K562 (cell line): ENCODE results near the gene KRT38.

Experiments used
- CEBPB ChIP-seq: fragments of 450-650 bp; IDR thresholded peaks from 2 replicates; pipeline ENCODE4 v1.6.1; 2016; ENCODE audit warnings: missing genetic modification characterization, missing compliant biosample characterization
- DNMT1 ChIP-seq: fragments of 450-650 bp; IDR thresholded peaks from 2 replicates; pipeline ENCODE4 v1.6.1; 2016; ENCODE audit warnings: antibody characterized with exemption, mild to moderate bottlenecking
- FOXM1 ChIP-seq, 2 experiments: fragments of 450-650 bp in 1 of 2; sonication (generic) in 1 of 2; formaldehyde crosslinking in 1 of 2; IDR thresholded peaks; 2 replicates each; pipeline versions ENCODE4 v1.6.1 to v1.9.0; 2017 to 2022; ENCODE audit warnings: low read depth in 2 of 2, mild to moderate bottlenecking in 2 of 2, missing genetic modification reagents in 1 of 2, moderate library complexity in 1 of 2
- ILK ChIP-seq: fragments of 450-650 bp; IDR thresholded peaks from 2 replicates; pipeline ENCODE4 v1.6.1; 2016; ENCODE audit warnings: missing genetic modification characterization, low read depth, mild to moderate bottlenecking, missing compliant biosample characterization, moderate library complexity, borderline replicate concordance
- MYNN ChIP-seq, 2 experiments: sonication (generic); formaldehyde crosslinking in 1 of 2; IDR thresholded peaks; 2 replicates each; pipeline versions ENCODE4 v1.5.0 to v1.6.1; 2016 to 2020; ENCODE audit warnings: antibody characterized with exemption in 1 of 2, missing genetic modification reagents in 1 of 2
- POLR2A ChIP-seq: fragments of 450-650 bp; conservative IDR thresholded peaks from 2 replicates; pipeline ENCODE4 v1.6.1; 2016
- ZNF274 ChIP-seq: IDR thresholded peaks from 2 replicates; pipeline ENCODE4 v1.6.1; 2011; ENCODE audit warnings: low read depth, mild to moderate bottlenecking, low read length, moderate library complexity, borderline replicate concordance
- TF ChIP-seq, protein P1 (sequence below): sonication (generic); formaldehyde crosslinking; IDR thresholded peaks from 2 replicates; pipeline ENCODE4 v1.8.1; 2023; ENCODE audit warnings: mild to moderate bottlenecking, missing genetic modification reagents

DNA sequence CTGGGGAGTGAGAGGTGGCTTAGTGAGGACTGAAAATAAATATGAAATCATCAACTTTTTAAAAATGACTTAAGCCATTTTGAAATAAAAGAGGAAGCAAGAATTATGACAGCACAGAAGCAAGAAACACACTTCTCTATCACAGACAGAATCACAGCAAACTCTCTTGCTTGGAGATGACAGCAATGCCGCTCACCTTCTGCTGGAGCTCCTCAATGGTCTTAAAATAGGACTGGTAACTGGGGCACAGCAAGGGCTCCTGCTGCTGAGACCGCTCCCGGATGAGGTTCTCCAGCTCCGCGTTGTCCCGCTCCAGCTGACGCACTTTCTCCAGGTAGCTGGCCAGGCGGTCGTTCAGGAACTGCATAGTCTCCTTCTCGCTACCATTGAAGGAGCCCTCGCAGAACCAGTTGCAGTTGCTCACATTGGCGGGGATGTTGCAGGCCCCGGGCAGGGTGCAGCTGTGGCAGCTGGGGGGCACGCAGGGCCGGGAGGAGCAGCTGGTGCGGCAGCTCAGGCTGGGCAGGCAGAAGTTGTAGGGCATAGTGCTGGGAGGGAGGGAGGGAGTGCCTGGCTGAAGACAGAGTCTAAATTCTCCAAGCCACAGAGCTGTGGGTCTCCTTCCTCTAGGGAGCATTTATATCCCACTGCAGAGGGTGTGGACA, 43.7 kb downstream of the KRT38 start, which contains the start of gene KRT31:
- TF ChIP-seq POLR2A (no peak), FOXM1 (IDR thresholded peaks at IDR 0.05; ENCODE audit: low read depth) (no peak), FOXM1 (CRISPR knock-in tag; IDR thresholded peaks at IDR 0.05; ENCODE audit: low read depth) (no peak), CEBPB (no peak), DNMT1 (no peak), ZNF274 (no peak), MYNN (IDR thresholded peaks at IDR 0.05) (no peak), MYNN (CRISPR knock-in tag; IDR thresholded peaks at IDR 0.05) (no peak), ILK (tag) (no peak)
- TF ChIP-seq, protein P1, sequence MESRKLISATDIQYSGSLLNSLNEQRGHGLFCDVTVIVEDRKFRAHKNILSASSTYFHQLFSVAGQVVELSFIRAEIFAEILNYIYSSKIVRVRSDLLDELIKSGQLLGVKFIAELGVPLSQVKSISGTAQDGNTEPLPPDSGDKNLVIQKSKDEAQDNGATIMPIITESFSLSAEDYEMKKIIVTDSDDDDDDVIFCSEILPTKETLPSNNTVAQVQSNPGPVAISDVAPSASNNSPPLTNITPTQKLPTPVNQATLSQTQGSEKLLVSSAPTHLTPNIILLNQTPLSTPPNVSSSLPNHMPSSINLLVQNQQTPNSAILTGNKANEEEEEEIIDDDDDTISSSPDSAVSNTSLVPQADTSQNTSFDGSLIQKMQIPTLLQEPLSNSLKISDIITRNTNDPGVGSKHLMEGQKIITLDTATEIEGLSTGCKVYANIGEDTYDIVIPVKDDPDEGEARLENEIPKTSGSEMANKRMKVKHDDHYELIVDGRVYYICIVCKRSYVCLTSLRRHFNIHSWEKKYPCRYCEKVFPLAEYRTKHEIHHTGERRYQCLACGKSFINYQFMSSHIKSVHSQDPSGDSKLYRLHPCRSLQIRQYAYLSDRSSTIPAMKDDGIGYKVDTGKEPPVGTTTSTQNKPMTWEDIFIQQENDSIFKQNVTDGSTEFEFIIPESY, result no peak
